MM.1S (cell line): ENCODE measurements around the gene CCDC39.

Source experiments
- DNase-seq: peaks from one replicate; pipeline ENCODE4 v3.0.0-alpha.2; 2015
- H2AFZ ChIP-seq: fragments of 300-600 bp; sonication (generic); 2 replicates; pipeline ENCODE4 v1.6.0; 2016; ENCODE audit warnings: antibody characterized with exemption, low read length
- H3F3A ChIP-seq: fragments of 300-600 bp; sonication (generic); 2 replicates; pipeline ENCODE4 v1.6.1; 2016; ENCODE audit warnings: mild to moderate bottlenecking, antibody characterized with exemption, low read length, moderate library complexity, mixed read lengths; ENCODE audit not compliant: insufficient read depth
- H3K27ac ChIP-seq: fragments of 300-600 bp; sonication (generic); 2 replicates; pipeline ENCODE4 v1.5.1; 2016; ENCODE audit warnings: mild to moderate bottlenecking, low read length
- H3K27me3 ChIP-seq: fragments of 300-600 bp; sonication (generic); replicated peaks from 2 replicates; pipeline ENCODE4 v1.6.0; 2016; ENCODE audit warnings: low read length; ENCODE audit not compliant: insufficient read depth
- H3K36me3 ChIP-seq: fragments of 300-600 bp; sonication (generic); replicated peaks from 2 replicates; pipeline ENCODE4 v1.6.1; 2016; ENCODE audit warnings: mild to moderate bottlenecking, low read length, mixed read lengths; ENCODE audit not compliant: insufficient read depth
- H3K4me1 ChIP-seq: fragments of 300-600 bp; sonication (generic); 2 replicates; pipeline ENCODE4 v1.6.1; 2016; ENCODE audit warnings: low read length, mixed read lengths
- H3K4me2 ChIP-seq: fragments of 300-600 bp; sonication (generic); 2 replicates; pipeline ENCODE4 v1.6.0; 2016; ENCODE audit warnings: low read depth, low read length
- H3K4me3 ChIP-seq: fragments of 300-600 bp; sonication (generic); 2 replicates; pipeline ENCODE4 v1.5.1; 2016; ENCODE audit warnings: low read length, mixed read lengths
- H3K79me2 ChIP-seq: fragments of 300-600 bp; sonication (generic); 2 replicates; pipeline ENCODE4 v1.6.1; 2016; ENCODE audit warnings: mixed run types, low read length, mixed read lengths
- H3K9ac ChIP-seq: fragments of 300-600 bp; sonication (generic); 2 replicates; pipeline ENCODE4 v1.6.1; 2016; ENCODE audit warnings: low read length, mixed read lengths
- H3K9me2 ChIP-seq: fragments of 300-600 bp; sonication (generic); replicated peaks from 2 replicates; pipeline ENCODE4 v1.6.1; 2016; ENCODE audit warnings: mild to moderate bottlenecking, low read length, mixed read lengths; ENCODE audit not compliant: insufficient read depth
- H3K9me3 ChIP-seq: fragments of 300-600 bp; sonication (generic); replicated peaks from 2 replicates; pipeline ENCODE4 v1.6.1; 2016; ENCODE audit warnings: mild to moderate bottlenecking, low read length, mixed read lengths; ENCODE audit not compliant: insufficient read depth
- H4K20me1 ChIP-seq: fragments of 300-600 bp; sonication (generic); 2 replicates; pipeline ENCODE4 v1.6.1; 2016; ENCODE audit warnings: mild to moderate bottlenecking, low read length, moderate library complexity, mixed read lengths; ENCODE audit not compliant: insufficient read depth
- EZH2 ChIP-seq: fragments of 300-600 bp; sonication (generic); optimal IDR thresholded peaks from 2 replicates; pipeline ENCODE3; 2017; ENCODE audit warnings: low read depth, mild to moderate bottlenecking, antibody characterized with exemption, low read length, mixed read lengths
- EZH2phosphoT487 ChIP-seq: fragments of 300-600 bp; sonication (generic); IDR thresholded peaks from 2 replicates; pipeline ENCODE4 v1.6.1; 2018; ENCODE audit warnings: antibody characterized with exemption, low read length
- TF ChIP-seq, protein P1 (sequence below): fragments of 300-600 bp; sonication (generic); IDR thresholded peaks from 2 replicates; pipeline ENCODE4 v1.5.1; 2016; ENCODE audit warnings: antibody characterized with exemption, low read length, mixed read lengths

CCDC39 gene

DNA sequence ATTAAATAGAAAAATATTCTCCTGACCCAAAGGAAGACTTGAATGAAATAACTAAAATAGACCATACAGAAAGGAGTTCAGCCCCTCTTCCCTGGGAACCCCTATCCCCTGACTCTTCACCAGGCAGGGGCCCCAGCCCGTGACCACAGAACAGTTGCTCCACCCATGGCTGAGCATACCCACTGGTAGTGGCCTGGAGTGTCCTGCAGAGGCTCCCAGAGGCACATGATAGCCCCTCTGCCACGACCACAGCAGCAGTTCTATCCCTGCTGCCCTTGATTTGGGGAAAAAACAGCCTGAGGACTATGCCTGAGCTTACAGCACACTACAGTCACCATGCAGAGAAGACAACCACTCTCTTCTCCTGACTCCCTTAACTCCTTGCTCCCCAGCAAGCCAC is 45.6 kb downstream of the CCDC39 start:
- H3K9ac ChIP-seq = no peak overlapping the region
- H3K36me3 ChIP-seq = no peaks in the 10 kb centered on the region
- H3K4me3 ChIP-seq = no peak overlapping the region
- DNase-seq = no peak
- no peak for TF ChIP-seq EZH2
- TF ChIP-seq, protein P1, sequence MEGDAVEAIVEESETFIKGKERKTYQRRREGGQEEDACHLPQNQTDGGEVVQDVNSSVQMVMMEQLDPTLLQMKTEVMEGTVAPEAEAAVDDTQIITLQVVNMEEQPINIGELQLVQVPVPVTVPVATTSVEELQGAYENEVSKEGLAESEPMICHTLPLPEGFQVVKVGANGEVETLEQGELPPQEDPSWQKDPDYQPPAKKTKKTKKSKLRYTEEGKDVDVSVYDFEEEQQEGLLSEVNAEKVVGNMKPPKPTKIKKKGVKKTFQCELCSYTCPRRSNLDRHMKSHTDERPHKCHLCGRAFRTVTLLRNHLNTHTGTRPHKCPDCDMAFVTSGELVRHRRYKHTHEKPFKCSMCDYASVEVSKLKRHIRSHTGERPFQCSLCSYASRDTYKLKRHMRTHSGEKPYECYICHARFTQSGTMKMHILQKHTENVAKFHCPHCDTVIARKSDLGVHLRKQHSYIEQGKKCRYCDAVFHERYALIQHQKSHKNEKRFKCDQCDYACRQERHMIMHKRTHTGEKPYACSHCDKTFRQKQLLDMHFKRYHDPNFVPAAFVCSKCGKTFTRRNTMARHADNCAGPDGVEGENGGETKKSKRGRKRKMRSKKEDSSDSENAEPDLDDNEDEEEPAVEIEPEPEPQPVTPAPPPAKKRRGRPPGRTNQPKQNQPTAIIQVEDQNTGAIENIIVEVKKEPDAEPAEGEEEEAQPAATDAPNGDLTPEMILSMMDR = peak; percentile 13; the same call in 1 of the 2 replicates
- H2AFZ ChIP-seq = no peak overlapping the region
- H3K27me3 ChIP-seq = no peaks in the 10 kb centered on the region
- no peaks in the 10 kb centered on the region for H3F3A ChIP-seq
- H4K20me1 ChIP-seq = no peaks in the 10 kb centered on the region
- no peaks in the 10 kb centered on the region for H3K9me3 ChIP-seq
- no peak overlapping the region for H3K4me2 ChIP-seq
- H3K27ac ChIP-seq = no peak overlapping the region
- no peaks in the 10 kb centered on the region for H3K9me2 ChIP-seq
- H3K79me2 ChIP-seq = no peaks in the 10 kb centered on the region
- no peaks in the 10 kb centered on the region for H3K4me1 ChIP-seq

DNA sequence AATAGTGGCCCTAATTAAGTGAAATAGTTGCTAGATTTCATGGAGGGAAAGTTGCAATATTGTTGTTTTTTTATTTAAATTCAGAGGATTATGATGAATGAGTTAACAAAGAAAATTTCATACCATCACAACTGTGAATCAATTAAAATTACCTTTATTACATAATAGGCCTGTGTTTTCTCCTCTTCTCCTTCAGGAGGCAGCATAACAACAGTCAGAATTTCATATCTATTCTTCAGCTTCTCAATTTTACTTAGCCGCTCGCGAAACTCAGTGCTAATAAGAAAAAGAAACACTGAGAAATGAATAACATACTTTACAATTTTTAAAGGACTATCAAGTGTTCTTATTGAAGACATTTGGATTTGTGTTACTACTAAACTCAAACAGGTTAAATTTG is 48.0 kb downstream of the CCDC39 start:
- Histone ChIP-seq H3K9me2 (no peaks in the 10 kb centered on the region), H4K20me1 (no peaks in the 10 kb centered on the region), H3F3A (no peaks in the 10 kb centered on the region), H3K36me3 (no peaks in the 10 kb centered on the region), H2AFZ (no peak overlapping the region), H3K79me2 (no peaks in the 10 kb centered on the region), H3K4me1 (peaks cover 4% of the 10 kb centered on the region; the same call in 1 of the 2 replicates), H3K4me2 (no peak overlapping the region), H3K27me3 (no peaks in the 10 kb centered on the region), H3K9ac (no peak overlapping the region), H3K4me3 (no peak overlapping the region), H3K27ac (no peak overlapping the region), H3K9me3 (no peaks in the 10 kb centered on the region)
- no peak for TF ChIP-seq EZH2phosphoT487
- TF ChIP-seq, protein P1 = peak; percentile 33
- no peak for DNase-seq

DNA sequence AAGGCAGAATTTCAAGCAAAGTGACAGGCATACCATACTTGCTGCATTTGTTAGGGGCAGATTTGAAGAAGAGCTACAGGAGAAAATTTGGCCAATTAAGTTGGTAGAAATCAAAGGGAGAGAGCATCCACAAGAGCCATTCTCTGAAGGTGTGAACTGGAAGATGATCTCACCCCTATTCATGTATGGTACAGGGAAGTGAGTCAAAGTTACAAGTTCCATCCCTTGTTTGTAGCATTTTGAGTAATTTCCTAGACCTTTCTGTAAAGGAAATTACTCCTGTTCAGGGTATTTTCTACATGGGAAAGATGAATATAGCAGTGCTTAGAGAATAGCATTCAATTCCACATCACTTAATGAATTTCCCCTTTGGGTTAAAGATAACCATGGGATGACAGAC is 48.9 kb downstream of the CCDC39 start:
- no peak overlapping the region for H3K27ac ChIP-seq
- H2AFZ ChIP-seq = no peak overlapping the region
- H3K9me3 ChIP-seq = no peaks in the 10 kb centered on the region
- H3K27me3 ChIP-seq = no peaks in the 10 kb centered on the region
- no peaks in the 10 kb centered on the region for H4K20me1 ChIP-seq
- peaks cover 4% of the 10 kb centered on the region; the same call in 1 of the 2 replicates for H3K4me1 ChIP-seq
- no peak overlapping the region for H3K9ac ChIP-seq
- H3K36me3 ChIP-seq = no peaks in the 10 kb centered on the region
- H3K4me2 ChIP-seq = no peak overlapping the region
- H3K4me3 ChIP-seq = no peak overlapping the region
- H3F3A ChIP-seq = no peaks in the 10 kb centered on the region
- H3K9me2 ChIP-seq = no peaks in the 10 kb centered on the region
- no peak for DNase-seq
- no peak for TF ChIP-seq EZH2
- TF ChIP-seq, protein P1 = no peak
- no peak for TF ChIP-seq EZH2phosphoT487
- H3K79me2 ChIP-seq = no peaks in the 10 kb centered on the region
